HG03045 (cell line): ENCODE results near the gene GEMIN4.

Source experiments
- ATAC-seq: cut with Tn5 transposase; IDR thresholded peaks from one replicate; pipeline ENCODE4 v1.9.1; 2021; ENCODE audit warnings: mild to moderate bottlenecking, moderate library complexity; ENCODE audit not compliant: unreplicated experiment

Gene GEMIN4

DNA sequence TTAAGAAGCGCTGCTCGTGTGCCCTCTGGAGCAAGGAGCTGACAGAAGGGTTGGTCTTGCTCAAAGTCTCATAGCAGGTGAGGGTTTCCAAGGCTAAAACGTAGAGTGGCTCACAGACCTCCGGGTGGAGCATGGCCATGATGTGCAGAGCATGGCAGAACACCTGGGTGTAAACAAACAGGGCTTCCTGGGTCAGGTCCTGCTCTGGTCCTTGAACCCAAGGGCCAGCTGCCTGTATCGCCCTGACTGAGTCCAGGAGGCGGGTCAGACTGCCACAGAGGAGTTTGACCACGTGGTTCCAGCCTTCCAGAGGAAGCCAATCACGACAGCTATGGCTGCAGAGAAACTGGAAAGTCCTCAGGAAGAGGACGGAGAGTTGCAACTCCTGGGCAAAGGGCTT, 7.1 kb downstream of the GEMIN4 start:
- ATAC-seq: no peak

- ATAC-seq: no peak
These were observed 8.9 kb downstream of the GEMIN4 start for GRCh38 chr17:743139-743538.

GRCh38 chr17:742147-742793, 9.8 kb downstream of the GEMIN4 start:
- no peak for ATAC-seq

DNA sequence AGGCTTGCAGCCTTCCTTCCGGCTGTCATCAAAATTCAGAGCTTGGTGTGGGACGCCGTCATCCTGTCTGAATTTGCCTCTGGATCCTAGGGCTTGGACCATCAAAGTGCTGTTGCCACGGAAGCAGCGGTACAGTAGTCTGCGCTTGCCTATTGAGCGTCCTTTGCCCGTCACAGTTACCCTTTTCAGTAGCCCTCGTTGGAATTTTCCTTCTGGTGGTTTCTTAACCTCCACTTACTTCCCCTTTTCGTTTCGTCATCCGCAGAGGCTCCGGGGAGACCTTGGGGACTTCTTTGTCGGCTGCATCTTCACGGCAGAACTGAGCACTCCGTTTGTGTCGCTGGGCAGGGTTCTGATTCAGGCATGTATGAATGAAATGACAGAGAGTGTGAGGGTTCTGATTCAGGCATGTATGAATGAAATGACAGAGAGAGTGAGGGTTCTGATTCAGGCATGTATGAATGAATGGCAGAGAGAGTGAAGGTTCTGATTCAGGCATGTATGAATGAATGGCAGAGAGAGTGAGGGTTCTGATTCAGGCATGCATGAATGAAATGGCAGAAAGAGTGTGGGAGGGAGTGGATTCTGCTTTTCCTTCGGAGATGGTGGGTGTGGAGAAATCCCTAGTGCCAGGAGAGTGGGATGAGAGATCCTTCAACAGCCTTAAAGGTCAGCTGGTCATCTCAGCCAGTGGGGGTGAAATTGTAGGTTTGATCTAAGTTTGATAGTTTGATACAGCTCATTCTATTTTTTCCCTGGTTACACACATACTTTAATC, 11.6 kb downstream of the GEMIN4 start:
- ATAC-seq: peak; percentile 69

- ATAC-seq: no peak
These were observed 14.4 kb downstream of the GEMIN4 start for GRCh38 chr17:737561-738113.

DNA sequence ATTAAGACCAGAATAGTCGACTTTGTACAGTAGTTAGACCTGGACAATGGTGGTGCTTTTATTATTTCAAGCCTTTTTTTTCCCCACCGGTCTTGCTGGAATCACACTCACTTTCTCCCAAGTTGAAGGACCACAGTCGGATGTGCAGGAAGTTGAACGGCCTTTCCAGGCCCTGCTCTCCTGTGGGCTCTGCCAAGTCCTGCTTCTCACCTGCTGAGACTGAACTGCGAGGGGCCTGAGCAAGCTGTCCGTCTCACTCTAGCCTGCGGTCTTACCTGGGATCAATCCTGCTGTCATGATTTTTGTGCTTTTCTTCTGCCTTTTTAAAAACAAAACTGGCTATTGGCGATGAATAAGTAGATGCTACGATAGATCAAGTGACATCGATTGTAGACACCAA, 18.3 kb downstream of the GEMIN4 start:
- no peak for ATAC-seq

GRCh38 chr17:732902-733720, 19.0 kb downstream of the GEMIN4 start:
- peak; percentile 38 for ATAC-seq

DNA sequence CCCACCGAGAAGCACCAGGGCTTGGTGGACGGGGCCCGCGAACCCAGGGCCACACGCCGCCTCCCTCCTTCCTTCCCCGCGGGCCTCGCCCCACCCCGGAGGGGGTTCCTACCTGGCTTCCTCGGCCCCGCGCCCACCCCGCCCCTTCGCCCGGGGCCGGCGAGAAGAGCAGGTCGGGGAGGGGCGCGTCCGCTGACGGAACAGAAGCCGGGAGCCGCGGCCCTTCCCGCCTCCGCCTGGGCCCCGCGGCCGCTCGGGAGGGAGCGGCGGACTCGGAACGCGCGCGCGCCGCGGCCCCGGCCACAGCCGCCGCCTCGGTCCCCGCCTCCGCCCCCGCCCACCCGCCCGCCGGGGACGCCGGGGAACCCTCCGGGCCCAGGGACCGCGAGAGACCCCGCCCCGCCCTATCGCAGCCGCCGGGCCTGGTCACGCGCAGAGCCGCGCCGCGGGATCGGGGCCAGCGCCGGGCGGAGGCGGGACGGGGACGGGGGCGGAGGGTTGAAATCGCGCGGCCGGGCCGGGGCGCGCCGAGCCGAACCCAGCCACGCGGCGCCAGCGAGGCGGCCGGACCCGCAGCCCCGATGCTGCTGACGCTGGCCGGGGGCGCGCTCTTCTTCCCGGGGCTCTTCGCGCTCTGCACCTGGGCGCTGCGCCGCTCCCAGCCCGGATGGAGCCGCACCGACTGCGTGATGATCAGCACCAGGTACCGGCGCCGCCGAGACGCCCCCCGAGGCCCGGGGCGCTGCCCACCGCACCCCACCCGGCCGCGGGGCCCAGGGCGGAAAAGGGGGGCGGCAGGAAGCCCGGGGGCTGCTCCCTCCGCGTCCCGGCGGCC, 19.8 kb downstream of the GEMIN4 start, which contains the start of gene TLCD3A:
Gene TLCD3A (plus strand): TSS at position 530 of the 835 bp plus-strand sequence. CDS start 52 bp downstream, at position 582.
- peak; percentile 56 for ATAC-seq

DNA sequence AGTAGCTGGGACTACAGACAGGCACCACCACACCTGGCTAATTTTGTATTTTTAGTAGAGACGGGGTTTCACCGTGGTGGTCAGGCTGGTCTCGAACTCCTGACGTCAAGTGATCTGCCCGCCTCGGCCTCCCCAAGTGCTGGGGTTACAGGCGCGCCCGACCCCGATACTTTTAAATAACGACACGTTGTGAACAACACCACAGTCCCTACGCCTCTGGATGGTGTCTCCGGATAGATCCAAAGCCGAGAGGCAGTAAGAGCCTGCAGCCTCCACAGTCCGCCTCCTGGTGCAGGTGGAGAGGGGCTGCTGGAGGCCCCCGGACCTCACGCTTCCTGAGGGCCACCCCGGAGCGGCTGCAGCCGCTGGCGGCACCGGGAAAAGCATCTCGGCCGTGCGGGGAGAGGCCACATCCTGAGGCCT, 20.4 kb downstream of the GEMIN4 start:
- no peak for ATAC-seq

DNA sequence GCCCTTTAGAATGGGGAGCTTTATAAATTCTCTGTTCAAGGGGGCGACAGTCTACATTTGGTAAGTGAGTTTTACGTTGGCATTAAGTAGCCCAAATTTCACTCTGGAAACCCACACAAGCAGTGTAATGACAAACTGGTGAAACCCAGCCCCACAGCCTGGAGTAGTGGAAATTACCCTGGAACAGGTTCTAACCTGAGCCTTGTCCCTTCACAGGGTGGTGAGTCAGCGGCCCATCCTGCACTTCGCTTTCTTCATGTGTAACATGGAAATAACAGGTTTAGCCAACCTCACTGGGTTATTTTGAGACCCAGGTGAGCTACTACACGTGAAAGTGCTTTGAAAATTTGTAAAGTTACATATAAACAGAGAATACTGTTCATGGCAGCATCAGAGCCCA, 23.2 kb downstream of the GEMIN4 start:
- no peak for ATAC-seq

DNA sequence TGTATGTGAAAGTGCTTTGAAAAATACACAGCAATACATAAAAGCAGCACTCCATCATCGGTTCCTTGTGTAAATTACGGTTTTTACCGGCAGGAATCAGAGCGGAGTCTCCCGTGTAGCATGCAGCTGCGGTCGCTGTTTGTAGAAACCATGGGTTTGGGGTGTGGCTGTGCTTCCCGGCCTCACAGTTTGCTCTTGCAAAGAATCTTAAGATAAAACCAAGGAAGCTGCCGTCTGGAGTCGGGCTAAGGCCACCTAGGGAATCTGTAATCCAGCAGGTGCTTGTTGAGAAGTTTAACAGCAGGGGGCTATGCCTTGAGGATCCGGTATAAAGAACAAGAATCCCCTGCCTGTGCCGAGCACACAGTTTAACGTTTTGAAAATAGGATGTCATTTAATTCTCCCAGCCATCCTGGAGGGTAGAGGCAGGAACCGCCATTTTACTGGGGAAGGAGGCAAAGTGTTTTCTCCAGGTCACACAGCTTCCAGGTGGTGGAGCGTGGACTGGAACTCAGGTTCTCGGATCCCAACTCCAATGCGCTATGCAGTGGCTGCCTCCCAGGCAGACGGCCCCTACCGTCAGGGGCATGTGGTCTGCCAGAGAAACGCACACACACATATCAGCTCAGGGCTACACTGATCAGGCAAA, 25.7 kb downstream of the GEMIN4 start:
- ATAC-seq: no peak

- no peak for ATAC-seq
These were observed 26.3 kb downstream of the GEMIN4 start for GRCh38 chr17:725746-726145.

DNA sequence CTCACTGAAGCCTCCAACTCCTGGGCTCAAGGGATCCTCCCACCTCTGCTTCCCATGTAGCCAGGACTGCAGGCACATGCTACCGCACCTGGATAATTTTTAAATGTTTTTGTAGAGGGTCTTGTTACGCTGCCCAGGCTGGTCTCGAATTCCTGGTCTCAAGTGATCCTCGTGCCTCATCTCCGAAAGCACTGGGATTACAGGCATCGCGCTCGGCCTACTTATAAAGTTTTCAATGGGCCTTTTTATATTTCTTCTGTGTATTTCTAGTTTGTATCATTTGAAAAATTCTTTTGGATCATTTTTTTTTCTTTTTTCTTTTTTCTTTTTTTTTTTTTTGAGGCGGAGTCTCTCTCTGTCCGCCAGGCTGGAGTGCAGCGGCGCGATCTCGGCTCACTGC, 27.0 kb downstream of the GEMIN4 start:
- no peak for ATAC-seq

- no peak for ATAC-seq
These were observed 30.5 kb downstream of the GEMIN4 start for GRCh38 chr17:721540-721937.

DNA sequence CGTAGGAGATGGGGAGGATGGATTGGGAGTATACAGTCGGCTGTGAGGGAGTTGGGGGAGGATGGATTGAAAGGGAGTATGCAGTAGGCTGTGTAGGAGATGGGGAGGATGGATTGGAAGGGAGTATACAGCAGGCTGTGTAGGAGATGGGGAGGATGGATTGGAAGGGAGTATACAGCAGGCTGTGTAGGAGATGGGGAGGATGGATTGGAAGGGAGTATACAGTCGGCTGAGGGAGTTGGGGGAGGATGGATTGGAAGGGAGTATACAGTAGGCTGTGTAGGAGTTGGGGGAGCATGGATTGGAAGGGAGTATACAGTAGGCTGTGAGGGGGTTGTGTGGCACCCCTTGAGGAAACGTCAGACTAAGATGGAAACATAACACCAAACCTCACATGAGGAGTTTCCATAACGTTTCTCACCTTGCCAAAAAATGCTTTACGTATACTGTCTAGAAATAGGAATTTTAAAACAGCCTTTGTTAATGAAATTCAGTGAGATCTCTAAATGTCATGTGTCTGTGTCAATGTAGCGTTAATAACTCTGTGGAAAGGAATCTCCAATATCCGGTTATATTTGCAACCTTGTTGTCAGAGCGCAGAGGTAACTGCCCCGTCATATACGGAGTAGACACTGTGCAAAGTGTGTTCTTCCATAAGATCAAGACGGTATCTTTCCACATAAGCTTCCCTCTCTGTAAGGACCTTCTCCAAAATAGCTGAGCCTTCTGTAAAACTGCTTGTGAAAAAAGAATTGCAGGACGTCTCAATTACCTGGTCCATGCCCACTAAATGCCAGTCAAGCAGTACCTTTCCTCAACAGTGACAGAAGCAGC, 31.1 kb downstream of the GEMIN4 start:
- ATAC-seq: no peak

DNA sequence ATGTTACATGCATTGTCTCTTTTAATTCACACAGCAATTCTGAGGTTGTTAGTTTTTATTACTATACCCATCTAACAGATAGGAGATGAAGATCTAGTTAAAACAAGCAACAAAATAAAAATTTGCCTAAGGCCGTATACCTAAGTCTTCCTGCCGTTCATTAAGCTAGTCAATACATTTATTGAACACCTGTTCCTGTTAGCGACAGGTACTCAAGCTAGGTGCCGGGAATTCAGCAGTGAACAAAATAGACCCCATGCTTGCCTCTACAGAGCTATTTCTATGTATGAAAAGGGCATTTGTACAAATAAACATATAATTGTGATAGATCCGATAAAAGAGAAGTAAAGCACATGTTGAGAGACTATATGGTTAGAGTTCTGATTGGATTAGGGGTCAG, 34.0 kb downstream of the GEMIN4 start:
- no peak for ATAC-seq

DNA sequence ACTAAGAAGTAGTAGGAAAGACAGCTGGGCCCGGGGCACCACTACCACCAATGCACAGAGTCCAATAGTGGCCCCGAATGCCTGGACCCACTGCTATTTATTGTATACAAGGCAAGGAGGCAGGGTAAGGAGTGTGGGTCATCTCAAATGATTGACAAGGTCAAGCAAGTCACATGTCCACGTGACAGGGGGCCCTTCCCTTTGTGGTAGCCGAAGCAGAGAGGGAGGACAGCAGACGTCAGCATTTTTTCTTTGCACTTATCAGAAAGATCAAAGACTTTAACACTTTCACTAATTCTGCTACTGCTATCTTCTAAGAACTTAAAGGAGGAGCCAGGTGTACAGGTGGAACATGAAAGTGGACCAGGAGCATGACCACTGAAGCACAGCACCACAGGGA, 43.9 kb downstream of the GEMIN4 start:
- no peak for ATAC-seq

GRCh38 chr17:705863-706262, 46.2 kb downstream of the GEMIN4 start:
- no peak for ATAC-seq

DNA sequence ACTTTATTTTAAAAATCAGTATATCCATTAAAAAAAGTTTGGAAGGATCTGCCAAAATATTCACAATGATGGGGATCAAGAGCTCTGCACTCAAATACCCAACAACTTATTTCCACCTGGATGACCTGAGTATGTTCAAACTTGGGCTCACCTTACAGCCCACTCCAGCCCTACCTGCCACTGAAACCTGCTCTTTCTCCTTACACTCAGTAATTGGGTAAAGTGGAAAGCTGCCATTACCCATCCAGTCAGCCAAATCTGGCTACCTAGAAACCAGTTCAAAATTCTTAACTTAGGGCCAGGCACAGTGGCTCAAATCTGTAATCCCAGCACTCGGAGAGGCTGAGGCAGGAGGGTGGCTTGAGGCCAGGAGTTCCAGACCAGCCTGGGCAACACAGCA, 47.1 kb downstream of the GEMIN4 start:
- ATAC-seq: no peak
